Frontal cortex (tissue), 4 donors: ENCODE data around the gene CCL1. TPM values are rescaled to one million over a fixed set of nuclear protein-coding genes. Genes with fewer than 3 reads are reported as not detected.

Source experiments
- DNase-seq, 2 donors: peaks; one replicate each; pipeline ENCODE4 v3.0.0; 2012; ENCODE audit warnings: low spot score in 2 of 2
- FAIRE-seq: peaks from 2 replicates; lab custom pipeline; 2012; peaks lifted over from hg19 to GRCh38; lab: Jason Lieb, UNC
- total RNA-seq: library from RNA; depleted of rRNA; stranded (reverse); fragments of >200 nt; gene quantifications from one replicate; pipeline ENCODE4 v1.2.3, GENCODE V29; 2014
- donor health status: control.
- donor health status: control.
- donor health status: control.

The CCL1 gene
- total RNA-seq, 1 donor from 2014 or later, result not detected

- FAIRE-seq, result no peak
- DNase-seq, result no peak
Observed at GRCh38 chr17:34384822-34385605, 22.0 kb upstream of the CCL1 start.

GRCh38 chr17:34384271-34384670 is 21.2 kb upstream of the CCL1 start:
- FAIRE-seq, result no peak

GRCh38 chr17:34383216-34383615 is 20.2 kb upstream of the CCL1 start:
- FAIRE-seq, result no peak
- DNase-seq, result no peak

More at GRCh38 chr17:34384271-34384670, 21.2 kb upstream of the CCL1 start:
- no peak for DNase-seq

DNA sequence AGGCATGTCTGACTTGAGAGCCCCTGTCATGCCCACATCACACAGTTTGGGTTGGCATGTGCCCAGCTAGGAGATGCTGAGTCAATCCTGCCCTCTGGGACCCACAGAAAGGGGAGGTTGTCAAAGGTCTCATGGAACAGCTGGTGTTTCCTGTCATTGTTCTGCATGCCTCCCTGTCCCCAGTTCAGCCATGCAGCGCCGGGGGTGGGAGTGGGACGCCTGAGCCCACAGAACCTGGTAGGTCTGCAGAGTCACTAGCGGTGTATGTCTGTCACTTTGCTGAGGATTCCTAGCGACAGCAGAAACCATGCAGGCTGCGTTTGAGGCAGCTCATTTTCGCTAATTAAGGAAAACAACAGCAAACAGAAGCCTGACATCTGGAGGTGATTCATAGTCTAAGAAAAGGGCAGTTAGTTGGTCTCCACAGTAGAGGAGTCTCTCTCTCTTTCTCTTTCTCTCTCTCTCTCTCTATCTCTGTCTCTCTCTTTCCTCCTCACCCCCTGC is 19.6 kb upstream of the CCL1 start:
- DNase-seq (no peak), FAIRE-seq (no peak)

GRCh38 chr17:34379868-34380267 is 16.8 kb upstream of the CCL1 start:
- DNase-seq (no peak), FAIRE-seq (no peak)

DNA sequence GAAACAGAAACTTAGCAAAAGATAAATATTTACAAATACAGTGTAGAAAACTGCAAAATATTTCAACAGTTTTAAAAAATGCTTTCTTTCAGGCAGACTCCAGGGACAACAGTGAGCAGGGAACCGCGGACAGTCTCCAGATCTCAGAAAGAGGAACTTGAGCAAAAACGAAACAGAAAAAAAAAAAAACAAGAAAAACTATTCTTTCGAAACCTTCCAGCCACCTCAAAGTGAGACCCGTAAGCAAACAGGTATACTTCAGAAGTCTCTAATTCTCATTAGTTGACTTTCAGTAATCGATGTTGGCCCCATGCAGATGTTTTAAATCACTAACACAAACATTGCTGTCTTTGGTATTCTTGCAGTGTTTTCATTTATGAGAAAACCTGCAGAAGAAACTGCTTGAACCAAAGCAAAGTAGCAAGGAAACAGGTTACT is 15.7 kb upstream of the CCL1 start:
- FAIRE-seq (no peak), DNase-seq (no peak)

DNA sequence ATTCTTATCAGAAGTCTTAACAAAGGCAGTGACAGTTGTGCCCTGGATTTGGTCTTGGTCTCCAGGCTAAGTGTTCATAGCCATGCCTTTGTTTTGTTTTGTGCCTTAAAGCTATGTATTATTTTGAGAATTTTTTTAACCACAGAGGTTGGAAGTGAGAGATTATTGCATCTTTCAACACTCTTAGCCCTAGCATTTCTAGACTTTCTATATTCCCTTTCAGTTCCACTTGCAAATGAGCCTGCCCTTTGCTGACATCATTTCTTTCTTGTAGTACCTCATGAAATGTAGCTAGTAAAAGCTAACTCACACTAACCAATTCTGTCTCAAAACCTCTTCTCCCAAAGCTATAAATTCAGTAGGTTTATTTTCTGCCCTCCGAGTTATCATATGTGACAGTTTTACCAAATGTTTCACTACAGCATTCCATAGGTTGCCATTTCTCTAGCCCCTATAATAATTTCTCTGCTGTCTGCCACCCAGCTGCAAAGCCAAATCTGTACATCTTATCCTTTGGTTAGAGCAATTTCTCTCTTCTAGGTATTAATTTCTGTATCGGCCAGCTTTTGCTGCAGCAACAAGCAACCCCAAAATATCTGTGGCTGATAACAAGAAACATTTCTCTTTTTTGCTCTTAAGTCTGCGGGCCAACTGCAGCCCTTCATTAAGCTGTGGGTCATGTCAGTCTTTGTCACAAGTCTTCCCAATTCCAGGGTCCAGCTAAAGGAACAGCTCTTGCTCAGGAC is 14.2 kb upstream of the CCL1 start:
- FAIRE-seq (no peak), DNase-seq (no peak)

DNA sequence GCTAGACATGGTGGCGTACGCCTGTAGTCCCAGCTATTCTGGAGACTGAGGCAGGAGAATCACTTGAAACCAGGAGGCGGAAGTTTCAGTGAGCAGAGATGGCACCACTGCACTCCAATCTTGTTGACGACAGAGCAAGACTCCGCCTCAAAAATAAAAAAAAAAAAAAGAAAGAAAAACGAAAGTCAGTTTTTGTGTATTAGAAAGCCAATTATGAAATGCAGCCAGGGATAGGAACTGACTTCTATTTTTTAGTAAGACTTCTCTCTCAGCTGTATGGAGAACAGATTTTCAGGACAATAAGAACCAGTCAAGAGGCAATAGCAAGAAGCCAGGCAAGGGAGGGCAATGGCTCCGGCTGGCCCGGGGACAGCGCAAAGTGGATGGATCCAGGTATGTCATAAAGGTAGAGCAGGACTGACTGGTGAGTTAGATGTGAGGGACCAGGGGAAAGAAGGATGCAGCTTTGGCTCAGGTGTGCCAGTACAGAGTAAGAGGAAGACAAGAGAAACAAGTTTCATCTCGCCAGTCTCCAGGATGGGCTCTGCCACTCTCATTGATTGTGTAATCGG is 12.5 kb upstream of the CCL1 start:
- DNase-seq (no peak), FAIRE-seq (no peak)

DNA sequence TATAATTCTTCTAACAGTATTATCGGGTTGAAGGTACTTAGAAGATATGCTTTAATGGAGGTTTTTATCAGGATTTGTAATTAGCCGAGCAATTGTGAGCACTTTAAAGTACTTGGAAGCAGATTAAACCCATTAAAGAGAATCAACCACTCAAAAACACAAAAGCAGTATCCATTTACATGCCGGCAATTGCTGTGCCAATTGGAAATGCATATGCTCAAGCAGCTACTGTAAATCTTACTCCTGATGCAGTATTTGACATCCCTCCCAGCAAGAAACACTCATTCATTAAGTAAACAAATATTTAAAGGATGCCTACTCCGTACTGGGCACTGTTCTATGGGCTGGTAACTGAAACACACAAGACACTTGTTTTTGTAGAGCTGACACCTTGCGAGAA is 11.4 kb upstream of the CCL1 start:
- DNase-seq (no peak), FAIRE-seq (no peak)

- no peak for FAIRE-seq
- DNase-seq, result no peak
Observed at GRCh38 chr17:34371405-34372100, 8.5 kb upstream of the CCL1 start.

DNA sequence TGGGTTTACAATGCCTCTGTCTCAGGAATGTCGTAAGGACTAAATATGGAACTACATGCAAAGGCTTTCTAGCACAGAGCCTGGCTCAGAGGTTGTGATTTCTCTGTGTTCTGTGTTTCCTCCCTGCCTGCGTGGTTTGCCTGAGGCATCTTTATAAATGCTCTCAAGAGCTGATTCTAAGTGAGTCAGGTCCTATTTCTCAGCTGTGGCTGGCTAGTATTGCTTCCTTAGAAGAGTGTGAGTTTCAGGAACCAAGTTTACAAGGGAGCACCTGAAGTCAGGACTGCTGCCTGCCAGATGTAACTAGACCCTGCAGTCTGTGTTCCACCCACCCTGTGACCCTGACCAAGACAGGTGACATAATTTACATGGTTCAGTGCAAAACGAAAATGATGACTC is 8.0 kb upstream of the CCL1 start:
- DNase-seq, result no peak
- FAIRE-seq, result no peak

DNA sequence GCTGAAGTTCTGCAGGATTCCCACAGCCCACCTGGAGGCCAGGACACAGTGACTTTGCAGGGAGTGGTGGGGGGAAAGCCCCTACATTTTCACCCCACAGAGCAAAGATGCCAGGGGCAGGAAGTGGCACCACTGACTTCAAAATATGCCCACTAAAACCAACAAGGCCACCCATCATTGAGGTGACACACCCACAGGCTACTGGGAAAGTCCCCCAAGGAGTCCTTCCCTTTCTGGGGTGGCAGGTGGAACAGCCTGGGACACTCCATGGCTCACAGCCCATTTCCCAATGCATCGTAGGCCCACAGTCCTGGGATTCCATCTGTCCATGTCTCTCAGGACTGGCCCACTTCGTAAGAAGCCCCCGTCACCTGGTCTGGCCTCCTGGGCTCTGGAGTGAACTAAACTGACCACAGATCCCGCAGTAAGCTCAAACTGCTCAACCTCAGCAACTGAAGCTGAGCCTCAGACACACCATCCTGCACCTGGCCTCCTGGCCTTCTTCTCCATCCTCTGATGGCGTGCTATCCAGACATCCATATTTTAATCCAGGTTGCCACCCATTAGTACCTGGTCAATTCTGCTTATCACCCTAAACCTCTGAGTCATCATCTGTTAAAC is 7.5 kb upstream of the CCL1 start:
- no peak for FAIRE-seq
- DNase-seq, result no peak

DNA sequence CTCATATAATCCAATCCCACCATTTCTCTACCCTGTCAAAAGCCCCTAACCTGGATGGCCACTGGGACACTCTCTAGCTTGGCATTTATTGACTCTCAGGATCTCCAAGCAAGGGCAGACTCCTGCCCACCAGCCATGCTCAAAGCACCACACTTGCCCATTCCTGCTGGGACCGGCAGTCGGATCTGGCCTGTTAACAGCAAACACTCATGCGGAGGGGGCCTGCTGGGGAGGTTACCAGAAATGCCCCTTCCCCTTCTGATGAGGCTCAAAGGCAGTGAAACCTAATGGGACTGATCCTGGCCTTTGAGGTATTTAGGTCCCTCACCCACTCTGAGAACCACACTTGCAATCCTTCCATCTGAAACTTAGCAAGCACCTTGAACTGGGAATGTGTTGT is 6.5 kb upstream of the CCL1 start:
- DNase-seq, result no peak
- FAIRE-seq, result no peak

GRCh38 chr17:34368946-34369500 is 6.0 kb upstream of the CCL1 start:
- FAIRE-seq (no peak), DNase-seq (no peak)

DNA sequence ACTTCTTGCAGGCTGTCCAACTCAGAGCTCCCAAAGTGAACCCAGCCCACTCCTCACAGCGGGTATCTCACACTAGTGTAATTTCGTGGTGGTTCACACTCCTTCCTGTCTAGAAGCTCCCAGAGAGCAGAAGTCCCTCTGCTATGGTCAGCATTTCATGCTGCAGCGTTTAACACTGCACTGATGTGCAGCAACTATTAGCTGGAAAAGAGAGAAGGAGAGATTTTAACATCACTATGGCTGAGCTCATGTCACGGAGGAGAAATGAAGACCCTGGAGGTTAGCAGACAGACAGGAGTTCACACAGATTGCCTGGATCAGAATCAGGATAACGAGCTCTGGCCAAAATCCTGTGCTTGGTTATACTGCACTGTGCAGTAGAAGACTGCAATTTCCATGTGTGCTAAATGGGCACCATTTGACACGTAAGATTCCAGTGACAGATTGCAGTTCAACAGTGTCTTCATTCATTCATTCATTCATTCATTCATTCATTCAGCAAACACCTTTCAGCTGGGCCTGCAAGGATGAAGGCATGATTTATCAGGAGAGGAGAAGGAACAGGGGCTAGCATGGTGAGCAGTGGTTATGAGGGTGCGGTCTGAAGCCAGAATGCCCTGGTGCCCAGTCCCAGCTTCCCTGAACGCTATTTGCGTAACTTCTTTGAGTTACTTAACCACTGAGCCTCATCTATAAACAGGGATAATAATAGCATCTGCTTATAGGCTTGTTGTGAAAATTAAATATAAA is 5.3 kb upstream of the CCL1 start:
- DNase-seq, result no peak
- FAIRE-seq, result no peak

GRCh38 chr17:34367486-34368195 is 4.6 kb upstream of the CCL1 start:
- DNase-seq (no peak), FAIRE-seq (no peak)

- DNase-seq, result no peak
- FAIRE-seq, result no peak
Observed at GRCh38 chr17:34366529-34367107, 3.6 kb upstream of the CCL1 start.

GRCh38 chr17:34366010-34366409 is 3.0 kb upstream of the CCL1 start:
- no peak for DNase-seq
- no peak for FAIRE-seq
